Measurements from ENCODE around the gene LSM6.

The LSM6 gene

GRCh38 chr4:146222313-146222712, 46.8 kb downstream of the LSM6 start:
- no peak overlapping the region for H3K27ac ChIP-seq (ENCODE audit: low read depth, low read length)
- no peak overlapping the region for H3K9ac ChIP-seq (ENCODE audit: low read length)
- H3K36me3 ChIP-seq (ENCODE audit: control insufficient read depth, insufficient read depth, low read length) = no peaks in the 10 kb centered on the region
- H3K27me3 ChIP-seq (ENCODE audit: control insufficient read depth, insufficient read depth, low read length) = no peaks in the 10 kb centered on the region
- no peaks in the 10 kb centered on the region for H3K4me1 ChIP-seq (ENCODE audit: control insufficient read depth, insufficient read depth, low read length)
- H3K4me3 ChIP-seq (ENCODE audit: low read depth, low read length) = no peak overlapping the region
- H3K9me3 ChIP-seq (ENCODE audit: control insufficient read depth, insufficient read depth, low read depth, low read length) = no peaks in the 10 kb centered on the region

GRCh38 chr4:146224326-146224966, 48.9 kb downstream of the LSM6 start:
- Histone ChIP-seq H3K4me1 (ENCODE audit: control insufficient read depth, insufficient read depth, low read length) (no peaks in the 10 kb centered on the region), H3K27ac (ENCODE audit: low read depth, low read length) (no peak overlapping the region), H3K36me3 (ENCODE audit: control insufficient read depth, insufficient read depth, low read length) (no peaks in the 10 kb centered on the region), H3K27me3 (ENCODE audit: control insufficient read depth, insufficient read depth, low read length) (no peaks in the 10 kb centered on the region), H3K4me3 (ENCODE audit: low read depth, low read length) (no peak overlapping the region), H3K9me3 (ENCODE audit: control insufficient read depth, insufficient read depth, low read depth, low read length) (no peaks in the 10 kb centered on the region), H3K9ac (ENCODE audit: low read length) (no peak overlapping the region)

- H3K9me3 ChIP-seq (ENCODE audit: control insufficient read depth, insufficient read depth, low read depth, low read length) = 0 out of 2 replicates have a peak, but pooled peaks cover 8% of the 10 kb centered on the region
- no peak overlapping the region for H3K27ac ChIP-seq (ENCODE audit: low read depth, low read length)
- no peak overlapping the region for H3K4me3 ChIP-seq (ENCODE audit: low read depth, low read length)
- H3K36me3 ChIP-seq (ENCODE audit: control insufficient read depth, insufficient read depth, low read length) = no peaks in the 10 kb centered on the region
- H3K9ac ChIP-seq (ENCODE audit: low read length) = no peak overlapping the region
- no peaks in the 10 kb centered on the region for H3K27me3 ChIP-seq (ENCODE audit: control insufficient read depth, insufficient read depth, low read length)
- H3K4me1 ChIP-seq (ENCODE audit: control insufficient read depth, insufficient read depth, low read length) = no peaks in the 10 kb centered on the region
These were observed 53.9 kb downstream of the LSM6 start for GRCh38 chr4:146229406-146229805.

- Histone ChIP-seq H3K9me3 (ENCODE audit: control insufficient read depth, insufficient read depth, low read depth, low read length) (0 out of 2 replicates have a peak, but pooled peaks cover 8% of the 10 kb centered on the region), H3K27me3 (ENCODE audit: control insufficient read depth, insufficient read depth, low read length) (no peaks in the 10 kb centered on the region), H3K36me3 (ENCODE audit: control insufficient read depth, insufficient read depth, low read length) (no peaks in the 10 kb centered on the region), H3K4me3 (ENCODE audit: low read depth, low read length) (no peak overlapping the region), H3K27ac (ENCODE audit: low read depth, low read length) (no peak overlapping the region), H3K9ac (ENCODE audit: low read length) (no peak overlapping the region), H3K4me1 (ENCODE audit: control insufficient read depth, insufficient read depth, low read length) (no peaks in the 10 kb centered on the region)
These were observed 56.7 kb downstream of the LSM6 start for GRCh38 chr4:146232131-146232722.

GRCh38 chr4:146235654-146236177, 60.2 kb downstream of the LSM6 start:
- Histone ChIP-seq H3K9me3 (ENCODE audit: control insufficient read depth, insufficient read depth, low read depth, low read length) (0 out of 2 replicates have a peak, but pooled peaks cover 8% of the 10 kb centered on the region), H3K9ac (ENCODE audit: low read length) (no peak overlapping the region), H3K4me3 (ENCODE audit: low read depth, low read length) (no peak overlapping the region), H3K4me1 (ENCODE audit: control insufficient read depth, insufficient read depth, low read length) (no peaks in the 10 kb centered on the region), H3K27me3 (ENCODE audit: control insufficient read depth, insufficient read depth, low read length) (no peaks in the 10 kb centered on the region), H3K36me3 (ENCODE audit: control insufficient read depth, insufficient read depth, low read length) (no peaks in the 10 kb centered on the region), H3K27ac (ENCODE audit: low read depth, low read length) (no peak overlapping the region)

- Histone ChIP-seq H3K4me3 (ENCODE audit: low read depth, low read length) (no peak overlapping the region), H3K9ac (ENCODE audit: low read length) (no peak overlapping the region), H3K27ac (ENCODE audit: low read depth, low read length) (no peak overlapping the region), H3K27me3 (ENCODE audit: control insufficient read depth, insufficient read depth, low read length) (no peaks in the 10 kb centered on the region), H3K4me1 (ENCODE audit: control insufficient read depth, insufficient read depth, low read length) (no peaks in the 10 kb centered on the region), H3K9me3 (ENCODE audit: control insufficient read depth, insufficient read depth, low read depth, low read length) (0 out of 2 replicates have a peak, but pooled peaks cover 8% of the 10 kb centered on the region), H3K36me3 (ENCODE audit: control insufficient read depth, insufficient read depth, low read length) (no peaks in the 10 kb centered on the region)
These were observed 60.7 kb downstream of the LSM6 start for GRCh38 chr4:146236216-146236615.

- H3K27me3 ChIP-seq (ENCODE audit: control insufficient read depth, insufficient read depth, low read length) = no peaks in the 10 kb centered on the region
- no peak overlapping the region for H3K4me3 ChIP-seq (ENCODE audit: low read depth, low read length)
- no peak overlapping the region for H3K27ac ChIP-seq (ENCODE audit: low read depth, low read length)
- H3K4me1 ChIP-seq (ENCODE audit: control insufficient read depth, insufficient read depth, low read length) = peaks cover 5% of the 10 kb centered on the region
- 0 out of 2 replicates have a peak, but pooled peaks cover 7% of the 10 kb centered on the region for H3K9me3 ChIP-seq (ENCODE audit: control insufficient read depth, insufficient read depth, low read depth, low read length)
- no peak overlapping the region for H3K9ac ChIP-seq (ENCODE audit: low read length)
- H3K36me3 ChIP-seq (ENCODE audit: control insufficient read depth, insufficient read depth, low read length) = no peaks in the 10 kb centered on the region
These were observed 61.6 kb downstream of the LSM6 start for GRCh38 chr4:146237092-146237491.

- peaks cover 8% of the 10 kb centered on the region for H3K4me1 ChIP-seq (ENCODE audit: control insufficient read depth, insufficient read depth, low read length)
- H3K9ac ChIP-seq (ENCODE audit: low read length) = no peak overlapping the region
- H3K4me3 ChIP-seq (ENCODE audit: low read depth, low read length) = no peak overlapping the region
- H3K9me3 ChIP-seq (ENCODE audit: control insufficient read depth, insufficient read depth, low read depth, low read length) = no peaks in the 10 kb centered on the region
- no peaks in the 10 kb centered on the region for H3K36me3 ChIP-seq (ENCODE audit: control insufficient read depth, insufficient read depth, low read length)
- no peaks in the 10 kb centered on the region for H3K27me3 ChIP-seq (ENCODE audit: control insufficient read depth, insufficient read depth, low read length)
- no peak overlapping the region for H3K27ac ChIP-seq (ENCODE audit: low read depth, low read length)
These were observed 62.6 kb downstream of the LSM6 start for GRCh38 chr4:146238107-146238506.
